ENCODE data around the gene SLC7A11. TPM values are rescaled to one million over a fixed set of nuclear protein-coding genes. Genes with fewer than 3 reads are reported as not detected.

Gene SLC7A11
- total RNA-seq, 1 experiment from 2014 or later: 10.1 TPM

- ATAC-seq: no peak
- Mint-ChIP-seq H3K9me3 (no peaks in the 10 kb centered on the region), H3K27ac (no peak overlapping the region), H3K36me3 (no peaks in the 10 kb centered on the region), H3K27me3 (ENCODE audit: low read depth) (no peaks in the 10 kb centered on the region), H3K4me1 (no peaks in the 10 kb centered on the region), H3K4me3 (no peak overlapping the region)
- CTCF ChIA-PET: no interaction called here
- DNase-seq (ENCODE audit: low spot score): no peak
- TF ChIP-seq MAX (CRISPR knock-in tag; IDR thresholded peaks at IDR 0.05) (no peak), MLX (CRISPR knock-in tag; IDR thresholded peaks at IDR 0.05) (no peak), E2F1 (CRISPR knock-in tag; IDR thresholded peaks at IDR 0.05) (no peak), ZNF138 (CRISPR knock-in tag; conservative IDR thresholded peaks at IDR 0.05) (no peak), ZNF317 (CRISPR knock-in tag; IDR thresholded peaks at IDR 0.05; ENCODE audit: borderline replicate concordance, low read depth) (no peak), CREM (CRISPR knock-in tag; IDR thresholded peaks at IDR 0.05) (no peak), NFYB (CRISPR knock-in tag; conservative IDR thresholded peaks at IDR 0.05; ENCODE audit: low read depth) (no peak), ZBTB21 (CRISPR knock-in tag; IDR thresholded peaks at IDR 0.05; ENCODE audit: borderline replicate concordance) (no peak), ZNF416 (CRISPR knock-in tag; IDR thresholded peaks at IDR 0.05) (no peak), TCF7 (CRISPR knock-in tag; IDR thresholded peaks at IDR 0.05; ENCODE audit: low read depth) (no peak), PREB (CRISPR knock-in tag; IDR thresholded peaks at IDR 0.05; ENCODE audit: borderline replicate concordance) (no peak), CTCF (IDR thresholded peaks at IDR 0.05) (no peak), ATF6 (CRISPR knock-in tag; IDR thresholded peaks at IDR 0.05) (no peak), USF1 (CRISPR knock-in tag; IDR thresholded peaks at IDR 0.05) (no peak)
- TF ChIP-seq, protein P1, sequence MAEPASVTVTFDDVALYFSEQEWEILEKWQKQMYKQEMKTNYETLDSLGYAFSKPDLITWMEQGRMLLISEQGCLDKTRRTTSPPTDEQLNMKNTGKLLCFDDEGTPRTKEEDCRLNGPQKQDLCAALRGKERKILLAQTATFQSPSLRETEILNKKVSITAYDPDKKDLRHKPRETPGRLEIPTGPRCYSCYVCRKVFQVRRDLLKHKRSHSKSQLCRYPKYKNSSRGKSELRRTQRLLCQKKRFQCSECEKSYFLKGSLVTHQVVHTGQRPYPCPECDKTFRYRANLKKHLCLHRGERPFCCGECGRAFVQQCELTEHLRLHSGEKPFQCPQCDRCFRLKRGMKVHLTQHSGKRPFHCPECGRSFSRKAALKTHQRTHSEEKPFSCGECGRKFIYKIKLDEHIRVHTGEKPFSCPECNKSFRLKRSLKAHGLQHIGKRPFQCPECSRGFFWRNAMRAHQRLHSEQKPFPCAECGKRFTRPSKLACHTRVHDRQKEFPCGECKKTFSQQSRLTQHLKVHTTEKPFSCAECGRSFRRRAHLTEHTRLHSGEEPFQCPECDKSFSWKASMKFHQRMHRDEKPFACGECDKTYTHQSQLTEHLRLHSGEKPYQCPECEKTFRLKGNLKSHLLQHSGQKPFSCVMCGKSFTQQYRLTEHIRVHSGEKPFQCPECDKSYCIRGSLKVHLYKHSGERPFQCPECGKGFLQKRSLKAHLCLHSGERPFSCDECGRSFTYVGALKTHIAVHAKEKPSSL (CRISPR knock-in tag; conservative IDR thresholded peaks at IDR 0.05): no peak
- TF ChIP-seq, protein P2, sequence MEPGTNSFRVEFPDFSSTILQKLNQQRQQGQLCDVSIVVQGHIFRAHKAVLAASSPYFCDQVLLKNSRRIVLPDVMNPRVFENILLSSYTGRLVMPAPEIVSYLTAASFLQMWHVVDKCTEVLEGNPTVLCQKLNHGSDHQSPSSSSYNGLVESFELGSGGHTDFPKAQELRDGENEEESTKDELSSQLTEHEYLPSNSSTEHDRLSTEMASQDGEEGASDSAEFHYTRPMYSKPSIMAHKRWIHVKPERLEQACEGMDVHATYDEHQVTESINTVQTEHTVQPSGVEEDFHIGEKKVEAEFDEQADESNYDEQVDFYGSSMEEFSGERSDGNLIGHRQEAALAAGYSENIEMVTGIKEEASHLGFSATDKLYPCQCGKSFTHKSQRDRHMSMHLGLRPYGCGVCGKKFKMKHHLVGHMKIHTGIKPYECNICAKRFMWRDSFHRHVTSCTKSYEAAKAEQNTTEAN (CRISPR knock-in tag; IDR thresholded peaks at IDR 0.05): no peak
- TF ChIP-seq, protein P3, sequence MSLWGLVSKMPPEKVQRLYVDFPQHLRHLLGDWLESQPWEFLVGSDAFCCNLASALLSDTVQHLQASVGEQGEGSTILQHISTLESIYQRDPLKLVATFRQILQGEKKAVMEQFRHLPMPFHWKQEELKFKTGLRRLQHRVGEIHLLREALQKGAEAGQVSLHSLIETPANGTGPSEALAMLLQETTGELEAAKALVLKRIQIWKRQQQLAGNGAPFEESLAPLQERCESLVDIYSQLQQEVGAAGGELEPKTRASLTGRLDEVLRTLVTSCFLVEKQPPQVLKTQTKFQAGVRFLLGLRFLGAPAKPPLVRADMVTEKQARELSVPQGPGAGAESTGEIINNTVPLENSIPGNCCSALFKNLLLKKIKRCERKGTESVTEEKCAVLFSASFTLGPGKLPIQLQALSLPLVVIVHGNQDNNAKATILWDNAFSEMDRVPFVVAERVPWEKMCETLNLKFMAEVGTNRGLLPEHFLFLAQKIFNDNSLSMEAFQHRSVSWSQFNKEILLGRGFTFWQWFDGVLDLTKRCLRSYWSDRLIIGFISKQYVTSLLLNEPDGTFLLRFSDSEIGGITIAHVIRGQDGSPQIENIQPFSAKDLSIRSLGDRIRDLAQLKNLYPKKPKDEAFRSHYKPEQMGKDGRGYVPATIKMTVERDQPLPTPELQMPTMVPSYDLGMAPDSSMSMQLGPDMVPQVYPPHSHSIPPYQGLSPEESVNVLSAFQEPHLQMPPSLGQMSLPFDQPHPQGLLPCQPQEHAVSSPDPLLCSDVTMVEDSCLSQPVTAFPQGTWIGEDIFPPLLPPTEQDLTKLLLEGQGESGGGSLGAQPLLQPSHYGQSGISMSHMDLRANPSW (CRISPR knock-in tag; conservative IDR thresholded peaks at IDR 0.05; ENCODE audit: low read depth): no peak
- TF ChIP-seq, protein P4, sequence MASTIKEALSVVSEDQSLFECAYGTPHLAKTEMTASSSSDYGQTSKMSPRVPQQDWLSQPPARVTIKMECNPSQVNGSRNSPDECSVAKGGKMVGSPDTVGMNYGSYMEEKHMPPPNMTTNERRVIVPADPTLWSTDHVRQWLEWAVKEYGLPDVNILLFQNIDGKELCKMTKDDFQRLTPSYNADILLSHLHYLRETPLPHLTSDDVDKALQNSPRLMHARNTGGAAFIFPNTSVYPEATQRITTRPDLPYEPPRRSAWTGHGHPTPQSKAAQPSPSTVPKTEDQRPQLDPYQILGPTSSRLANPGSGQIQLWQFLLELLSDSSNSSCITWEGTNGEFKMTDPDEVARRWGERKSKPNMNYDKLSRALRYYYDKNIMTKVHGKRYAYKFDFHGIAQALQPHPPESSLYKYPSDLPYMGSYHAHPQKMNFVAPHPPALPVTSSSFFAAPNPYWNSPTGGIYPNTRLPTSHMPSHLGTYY (CRISPR knock-in tag; IDR thresholded peaks at IDR 0.05): no peak
- POLR2A ChIA-PET: no interaction called here
Observed at GRCh38 chr4:138138774-138139173, 103.4 kb downstream of the SLC7A11 start.

All from WTC11 (cell line).